ENCODE data around the gene GTPBP3.

The GTPBP3 gene

DNA sequence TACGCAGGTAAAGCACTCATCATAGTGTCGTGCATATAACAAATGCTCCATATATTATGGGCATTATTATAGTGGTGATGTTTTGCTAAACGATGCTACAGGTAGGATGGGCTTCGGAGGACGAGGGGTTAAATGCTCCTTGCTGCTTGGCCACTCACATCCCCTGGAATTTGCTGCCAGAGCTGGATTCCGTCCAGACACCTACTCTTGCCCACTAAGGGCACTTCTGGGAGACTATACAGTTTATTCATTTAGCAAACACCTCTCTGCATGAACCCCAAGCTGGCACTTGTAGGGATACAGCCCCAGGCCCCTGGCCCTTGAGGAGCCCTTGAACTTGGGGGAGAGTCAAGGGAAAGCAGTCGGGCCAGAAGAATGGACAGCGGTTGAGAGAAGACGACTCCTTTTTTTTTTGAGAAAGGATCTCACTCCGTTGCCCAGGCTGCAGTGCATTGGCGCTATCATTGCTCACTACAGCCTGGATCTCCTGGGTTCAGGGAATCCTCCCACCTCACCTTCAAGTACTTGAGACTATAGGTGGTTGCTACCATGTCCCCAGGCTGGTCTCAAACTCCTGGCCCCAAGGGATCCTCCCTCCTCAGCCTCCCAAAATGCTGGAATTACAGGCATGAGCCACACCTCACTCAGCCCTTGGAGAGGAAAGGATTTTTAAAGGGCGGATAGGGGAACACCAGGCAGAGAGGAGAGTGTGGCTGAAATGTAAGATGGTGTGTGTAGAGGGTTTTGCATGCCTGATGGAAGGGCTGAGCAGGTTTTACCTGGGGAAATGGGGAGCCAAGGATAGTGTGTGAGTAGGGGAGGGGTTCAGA is 32.8 kb upstream of the GTPBP3 start:
- Mint-ChIP-seq H3K9me3 (no peaks in the 10 kb centered on the region), H3K36me3 (ENCODE audit: low read depth) (peaks cover 4% of the 10 kb centered on the region), H3K4me3 (peak overlapping the region; percentile 88), H3K27me3 (ENCODE audit: low read depth) (no peaks in the 10 kb centered on the region), H3K27ac (peak overlapping the region; percentile 77), H3K4me1 (ENCODE audit: low read depth) (peaks cover 38% of the 10 kb centered on the region)

DNA sequence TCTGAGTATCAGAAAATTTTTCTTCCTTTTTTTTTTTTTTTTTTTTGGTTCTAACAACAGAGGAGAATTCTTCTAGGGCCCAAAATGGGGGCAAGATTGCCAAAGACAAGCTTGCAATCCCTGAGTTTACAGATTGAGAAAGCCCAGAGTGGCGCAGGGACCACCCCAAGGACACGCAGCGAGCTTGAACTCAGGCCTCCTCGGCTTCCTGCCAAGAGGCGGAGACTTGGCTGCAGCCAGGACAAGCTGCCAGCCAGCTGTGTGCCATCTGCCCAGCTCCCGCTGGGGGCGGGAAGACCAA is 32.2 kb upstream of the GTPBP3 start:
- Mint-ChIP-seq H3K4me1 (ENCODE audit: low read depth) (peaks cover 40% of the 10 kb centered on the region), H3K27ac (peak overlapping the region; percentile 77), H3K9me3 (no peaks in the 10 kb centered on the region), H3K36me3 (ENCODE audit: low read depth) (peaks cover 4% of the 10 kb centered on the region), H3K4me3 (peak overlapping the region; percentile 88), H3K27me3 (ENCODE audit: low read depth) (no peaks in the 10 kb centered on the region)

GRCh38 chr19:17305517-17306284 is 31.7 kb upstream of the GTPBP3 start, which contains the start of gene MRPL34:
MRPL34 (plus strand) TSS chr19:17305872; CDS start chr19:17305893, 21 bp downstream.
- Mint-ChIP-seq H3K27me3 (ENCODE audit: low read depth) (no peaks in the 10 kb centered on the region), H3K4me1 (ENCODE audit: low read depth) (peaks cover 45% of the 10 kb centered on the region), H3K27ac (peak within 1 kb of the TSS; percentile 77), H3K36me3 (ENCODE audit: low read depth) (peaks cover 4% of the 10 kb centered on the region), H3K4me3 (peak within 1 kb of the TSS; percentile 88), H3K9me3 (no peaks in the 10 kb centered on the region)

DNA sequence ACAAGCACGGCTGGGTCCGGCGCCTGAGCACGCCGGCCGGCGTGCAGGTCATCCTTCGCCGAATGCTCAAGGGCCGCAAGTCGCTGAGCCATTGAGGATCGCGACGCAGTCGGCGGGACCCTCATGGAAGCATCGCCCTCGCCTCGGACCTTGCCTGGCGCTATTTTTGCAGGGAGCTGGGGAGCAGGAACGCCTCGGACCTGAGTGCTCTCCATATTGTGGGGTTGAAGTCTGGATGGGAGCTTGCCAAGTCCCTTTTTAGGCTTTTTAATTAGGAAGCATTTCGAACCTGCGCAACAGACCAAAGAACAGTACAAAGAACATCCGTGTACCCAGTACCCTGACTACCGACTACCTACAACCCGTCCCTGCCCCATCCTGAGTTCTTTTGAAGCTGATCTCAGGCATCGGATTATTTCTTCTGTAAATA is 31.1 kb upstream of the GTPBP3 start:
- Mint-ChIP-seq H3K4me3 (peak overlapping the region; percentile 88), H3K36me3 (ENCODE audit: low read depth) (peaks cover 4% of the 10 kb centered on the region), H3K27ac (peak overlapping the region; percentile 77), H3K9me3 (no peaks in the 10 kb centered on the region), H3K27me3 (ENCODE audit: low read depth) (no peaks in the 10 kb centered on the region), H3K4me1 (ENCODE audit: low read depth) (peaks cover 47% of the 10 kb centered on the region)

DNA sequence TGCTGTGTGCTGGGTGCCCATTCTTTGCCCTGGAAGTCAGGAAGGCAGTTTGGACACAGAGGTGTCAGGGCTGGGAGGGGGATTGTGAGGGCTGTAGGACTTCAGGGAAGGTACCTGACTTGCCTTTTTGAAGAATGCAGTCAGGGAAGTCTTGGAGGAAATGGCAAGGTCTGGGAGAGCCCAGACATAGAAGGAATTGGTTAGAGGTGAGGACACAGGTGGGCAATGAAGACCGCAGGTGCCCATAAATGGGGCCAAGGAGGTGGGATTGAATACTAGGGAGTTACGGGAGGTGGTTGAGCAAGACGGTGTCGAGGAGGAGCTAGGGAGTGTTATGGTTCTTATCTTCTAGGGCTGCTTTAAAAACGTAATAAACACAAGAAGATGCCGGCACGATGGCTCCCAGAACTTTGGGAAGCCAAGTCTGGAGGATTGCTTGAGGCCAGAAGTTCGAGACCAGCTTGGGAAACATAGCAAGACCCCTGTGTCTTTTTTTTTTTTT is 29.4 kb upstream of the GTPBP3 start:
- no peaks in the 10 kb centered on the region for H3K27me3 Mint-ChIP-seq (ENCODE audit: low read depth)
- H3K4me3 Mint-ChIP-seq, result peak overlapping the region; percentile 71
- H3K4me1 Mint-ChIP-seq (ENCODE audit: low read depth), result peaks cover 45% of the 10 kb centered on the region
- H3K27ac Mint-ChIP-seq, result peak overlapping the region; percentile 77
- peaks cover 4% of the 10 kb centered on the region for H3K36me3 Mint-ChIP-seq (ENCODE audit: low read depth)
- no peaks in the 10 kb centered on the region for H3K9me3 Mint-ChIP-seq

DNA sequence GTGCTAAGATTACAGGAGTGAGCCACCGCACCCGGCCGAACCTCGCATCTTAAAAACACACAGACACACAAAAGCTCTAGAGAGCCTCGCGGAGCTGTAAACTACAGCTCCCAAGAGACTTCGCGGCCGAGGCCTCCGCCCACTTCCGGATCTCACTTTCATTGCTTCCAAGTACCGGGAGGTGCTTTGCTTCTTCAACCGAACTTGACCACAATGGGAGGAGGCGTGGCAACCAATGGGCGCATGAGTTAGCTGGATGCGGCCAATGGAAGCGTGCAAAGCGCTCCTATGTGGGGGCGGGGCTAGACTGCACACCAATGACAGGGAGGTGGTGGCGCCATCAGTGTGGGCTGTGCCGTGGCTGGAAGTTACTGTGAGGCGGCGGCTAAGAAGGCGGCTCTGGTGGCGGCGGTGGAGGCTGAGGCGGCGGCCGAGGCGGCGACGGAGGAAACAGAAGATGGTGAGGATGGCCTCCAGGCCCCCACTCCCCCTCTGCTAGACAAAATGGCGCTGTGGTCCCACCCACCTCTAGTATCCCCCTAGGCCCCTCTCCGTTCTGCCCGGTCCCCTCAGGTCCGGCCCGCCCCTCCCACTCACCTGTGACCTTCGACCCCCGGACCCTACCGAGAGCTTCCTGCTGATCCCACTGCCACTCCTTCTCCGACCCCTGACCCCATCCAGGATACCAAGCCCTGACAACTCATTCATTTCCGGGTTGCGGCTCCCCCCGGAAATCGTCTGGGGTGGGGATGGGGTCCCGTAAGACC is 28.0 kb upstream of the GTPBP3 start, which contains the start of gene DDA1:
DDA1 (plus strand) TSS at position 366 of the 767 bp plus-strand sequence; CDS start at position 458, 92 bp downstream.
- Mint-ChIP-seq H3K27me3 (ENCODE audit: low read depth) (no peaks in the 10 kb centered on the region), H3K36me3 (ENCODE audit: low read depth) (peaks cover 10% of the 10 kb centered on the region), H3K4me3 (peak within 1 kb of the TSS; percentile 97), H3K4me1 (ENCODE audit: low read depth) (peaks cover 41% of the 10 kb centered on the region), H3K9me3 (no peaks in the 10 kb centered on the region), H3K27ac (peak within 1 kb of the TSS; percentile 95)

- H3K36me3 Mint-ChIP-seq (ENCODE audit: low read depth), result peaks cover 10% of the 10 kb centered on the region
- peaks cover 37% of the 10 kb centered on the region for H3K4me1 Mint-ChIP-seq (ENCODE audit: low read depth)
- H3K9me3 Mint-ChIP-seq, result no peaks in the 10 kb centered on the region
- H3K27me3 Mint-ChIP-seq (ENCODE audit: low read depth), result no peaks in the 10 kb centered on the region
- peak overlapping the region; percentile 95 for H3K27ac Mint-ChIP-seq
- peak overlapping the region; percentile 97 for H3K4me3 Mint-ChIP-seq
Measured at GRCh38 chr19:17309965-17310461, 27.3 kb upstream of the GTPBP3 start.

- Mint-ChIP-seq H3K27me3 (ENCODE audit: low read depth) (no peaks in the 10 kb centered on the region), H3K4me3 (peak overlapping the region; percentile 25), H3K36me3 (ENCODE audit: low read depth) (peaks cover 19% of the 10 kb centered on the region), H3K9me3 (no peaks in the 10 kb centered on the region), H3K4me1 (ENCODE audit: low read depth) (peaks cover 35% of the 10 kb centered on the region), H3K27ac (no peak overlapping the region)
Measured at GRCh38 chr19:17311455-17312188, 25.7 kb upstream of the GTPBP3 start.

- H3K4me1 Mint-ChIP-seq (ENCODE audit: low read depth), result peaks cover 33% of the 10 kb centered on the region
- H3K27me3 Mint-ChIP-seq (ENCODE audit: low read depth), result no peaks in the 10 kb centered on the region
- no peaks in the 10 kb centered on the region for H3K9me3 Mint-ChIP-seq
- no peak overlapping the region for H3K4me3 Mint-ChIP-seq
- H3K27ac Mint-ChIP-seq, result no peak overlapping the region
- peaks cover 19% of the 10 kb centered on the region for H3K36me3 Mint-ChIP-seq (ENCODE audit: low read depth)
Measured at GRCh38 chr19:17312189-17313113, 24.9 kb upstream of the GTPBP3 start.

DNA sequence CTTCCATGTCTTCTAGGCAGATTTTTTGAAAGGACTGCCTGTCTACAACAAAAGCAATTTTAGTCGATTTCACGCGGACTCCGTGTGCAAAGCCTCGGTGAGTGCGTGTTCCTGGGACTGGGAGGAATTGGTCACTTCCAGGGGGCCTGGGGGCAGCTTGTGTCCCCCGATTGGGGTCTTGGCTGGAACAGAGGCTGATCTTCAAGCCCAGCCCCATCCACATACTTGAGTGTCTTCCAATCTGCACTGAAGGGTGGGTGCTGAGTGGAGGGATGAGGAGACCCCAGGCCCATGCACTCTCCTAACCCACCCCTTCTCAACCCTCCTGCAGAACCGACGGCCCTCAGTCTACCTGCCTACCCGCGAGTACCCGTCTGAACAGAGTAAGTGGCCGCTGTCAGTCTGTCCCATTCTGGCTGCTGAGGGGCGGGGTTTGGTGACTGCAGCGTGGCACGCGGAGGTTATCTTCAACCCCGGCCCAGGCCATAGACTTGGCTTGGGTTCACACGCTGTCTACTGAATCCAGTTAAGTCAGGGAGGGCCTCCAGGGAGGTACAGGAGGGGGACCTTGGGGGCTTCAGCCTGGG is 23.3 kb upstream of the GTPBP3 start:
- Mint-ChIP-seq H3K36me3 (ENCODE audit: low read depth) (peaks cover 20% of the 10 kb centered on the region), H3K4me3 (no peak overlapping the region), H3K4me1 (ENCODE audit: low read depth) (peaks cover 25% of the 10 kb centered on the region), H3K27ac (no peak overlapping the region), H3K9me3 (no peaks in the 10 kb centered on the region), H3K27me3 (ENCODE audit: low read depth) (no peaks in the 10 kb centered on the region)

GRCh38 chr19:17318966-17319365 is 18.4 kb upstream of the GTPBP3 start:
- peaks cover 24% of the 10 kb centered on the region for H3K36me3 Mint-ChIP-seq (ENCODE audit: low read depth)
- no peak overlapping the region for H3K4me3 Mint-ChIP-seq

GRCh38 chr19:17319473-17320238 is 17.7 kb upstream of the GTPBP3 start:
- Mint-ChIP-seq H3K36me3 (ENCODE audit: low read depth) (peaks cover 21% of the 10 kb centered on the region), H3K4me1 (ENCODE audit: low read depth) (peaks cover 4% of the 10 kb centered on the region), H3K27me3 (ENCODE audit: low read depth) (no peaks in the 10 kb centered on the region), H3K27ac (no peak overlapping the region), H3K4me3 (no peak overlapping the region), H3K9me3 (no peaks in the 10 kb centered on the region)

More at GRCh38 chr19:17318966-17319365, 18.4 kb upstream of the GTPBP3 start:
- H3K27me3 Mint-ChIP-seq (ENCODE audit: low read depth), result no peaks in the 10 kb centered on the region
- H3K9me3 Mint-ChIP-seq, result no peaks in the 10 kb centered on the region
- H3K27ac Mint-ChIP-seq, result no peak overlapping the region
- H3K4me1 Mint-ChIP-seq (ENCODE audit: low read depth), result peaks cover 4% of the 10 kb centered on the region

All from T-helper 1 cell treated with Interleukin-12 subunit alpha and Interleukin-12 subunit beta and Interleukin-4 antibody, amounts not matched to agents 30 μg/mL and 1 μg/mL, for 36 hours (primary cell).